OCI-M1 (cell line): ENCODE measurements around the gene LTBP2.

ENCODE experiments used
- DNase-seq: peaks from one replicate; lab custom pipeline; 2025; lab: John Stamatoyannopoulos, UW

The LTBP2 gene

DNA sequence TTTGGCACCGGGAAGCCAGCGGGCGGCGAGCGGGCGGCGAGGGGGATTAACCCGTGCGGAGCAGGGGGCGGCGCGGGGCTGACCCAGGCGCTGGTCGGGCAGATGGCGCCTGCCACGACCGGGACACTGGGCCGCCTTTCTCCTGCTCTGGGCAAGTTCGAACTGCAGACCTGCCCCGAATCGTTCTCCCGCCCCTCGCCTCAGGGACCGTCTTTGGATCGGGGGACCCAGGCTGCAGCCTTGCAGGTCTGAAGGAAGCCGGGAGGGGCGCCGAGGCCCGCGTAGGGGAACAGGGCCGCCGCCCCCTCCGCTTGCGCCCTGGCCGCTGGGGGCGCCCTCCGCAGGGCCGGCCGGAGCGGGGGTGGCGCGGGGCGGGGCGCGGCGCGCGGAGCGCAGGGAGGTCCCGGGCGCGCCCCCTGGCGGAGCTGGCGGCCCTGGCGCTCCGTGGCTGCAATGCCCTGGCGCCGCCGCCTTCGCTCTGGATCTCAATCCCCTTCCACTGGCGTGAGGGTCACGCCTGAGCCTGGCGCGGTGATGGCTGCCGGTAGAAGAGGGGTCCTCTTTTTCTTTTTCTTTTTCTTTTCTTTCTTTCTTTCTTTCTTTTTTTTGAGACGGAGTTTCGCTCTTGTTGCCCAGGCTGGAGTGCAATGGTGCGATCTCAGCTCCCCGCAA, 449 bp upstream of the LTBP2 start:
- peak; percentile 82 for DNase-seq

DNA sequence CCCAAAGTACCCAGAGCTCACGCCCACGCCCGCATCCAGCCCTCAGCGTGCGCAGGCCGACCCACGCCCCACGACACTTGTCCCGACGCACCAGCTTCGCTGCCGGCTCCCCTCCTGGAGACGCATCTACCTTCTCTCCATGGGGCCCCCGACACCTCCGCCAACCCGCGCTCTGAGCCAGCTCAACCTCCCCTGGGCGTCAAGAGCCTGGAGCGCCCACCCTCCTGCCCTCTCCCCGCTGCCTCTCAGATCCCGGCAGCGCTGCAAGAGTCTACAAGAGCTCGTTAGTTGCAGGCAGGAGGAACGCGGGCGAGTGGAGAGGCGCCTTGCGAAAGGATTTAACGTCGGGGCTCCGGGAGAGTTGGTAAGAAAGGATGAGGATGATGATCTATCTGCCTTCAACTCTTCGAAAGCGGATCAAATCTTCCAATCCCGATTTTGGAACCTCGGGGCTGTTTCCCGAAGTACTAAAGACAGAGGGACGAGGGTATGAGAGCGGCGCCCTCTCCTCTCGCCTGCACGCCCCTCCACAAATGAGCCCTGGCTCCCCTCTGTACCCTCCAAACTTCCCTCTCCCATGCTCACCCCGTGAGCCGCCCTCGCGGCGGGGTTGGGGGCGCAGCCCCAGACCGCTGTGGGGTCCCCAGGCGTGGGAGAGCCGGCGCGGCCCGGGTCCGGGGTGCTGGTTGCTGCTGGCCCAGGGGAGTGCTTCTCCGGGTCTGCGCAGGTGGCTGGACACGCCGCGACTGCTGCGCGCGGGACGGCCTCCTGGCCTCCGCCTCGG, 979 bp downstream of the LTBP2 start:
- DNase-seq: no peak

DNA sequence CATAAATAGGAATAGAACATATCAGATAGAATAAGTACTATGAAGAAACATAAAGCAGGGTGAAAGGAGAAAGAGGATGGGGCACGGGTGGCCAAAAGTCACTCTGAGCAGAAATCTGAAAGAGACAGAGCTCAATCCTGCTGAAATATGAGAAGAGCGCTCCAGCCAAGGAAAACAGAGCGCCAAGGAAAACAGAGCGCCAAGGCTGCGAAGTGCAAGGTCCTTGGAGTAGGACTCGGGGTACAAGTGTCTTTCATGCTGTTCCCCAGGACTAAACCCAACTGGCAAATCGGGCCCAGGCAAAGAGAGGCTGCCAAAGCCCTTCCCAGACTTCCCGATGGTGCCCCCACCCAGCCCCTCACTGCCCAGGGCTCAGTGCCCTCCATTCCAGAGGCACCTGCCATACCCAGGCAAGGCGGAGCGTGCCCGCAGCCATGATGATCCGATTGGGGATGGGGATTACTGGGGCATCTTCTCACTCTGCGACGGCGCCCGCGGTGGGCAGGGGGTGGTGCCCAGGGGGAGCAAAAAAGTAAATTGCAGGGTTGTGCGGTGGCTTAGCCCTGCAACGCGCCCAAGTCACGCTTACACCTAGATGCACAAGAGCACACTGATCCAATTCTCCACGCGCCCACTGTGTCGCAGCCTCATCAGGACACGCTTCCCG, 1.7 kb downstream of the LTBP2 start:
- DNase-seq: no peak

DNA sequence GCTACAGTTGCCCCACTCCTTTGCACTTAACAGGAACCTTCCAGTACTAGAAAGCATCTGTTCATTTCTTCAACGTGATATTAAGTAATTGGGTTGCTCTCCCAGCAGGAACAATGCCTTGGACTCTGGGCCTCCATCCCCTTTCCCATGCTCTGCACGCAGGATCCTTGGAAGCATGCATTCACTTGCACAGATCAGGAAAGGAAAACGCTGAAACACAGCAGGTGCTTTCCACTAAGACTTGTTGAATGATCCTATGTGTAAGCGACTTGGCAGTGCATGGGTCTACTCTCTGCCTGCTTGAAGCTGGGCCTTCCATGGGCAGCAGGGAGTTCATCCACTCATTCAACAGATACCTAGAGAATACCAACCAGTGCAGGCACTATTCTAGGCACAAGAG, 2.3 kb downstream of the LTBP2 start:
- DNase-seq: no peak

DNA sequence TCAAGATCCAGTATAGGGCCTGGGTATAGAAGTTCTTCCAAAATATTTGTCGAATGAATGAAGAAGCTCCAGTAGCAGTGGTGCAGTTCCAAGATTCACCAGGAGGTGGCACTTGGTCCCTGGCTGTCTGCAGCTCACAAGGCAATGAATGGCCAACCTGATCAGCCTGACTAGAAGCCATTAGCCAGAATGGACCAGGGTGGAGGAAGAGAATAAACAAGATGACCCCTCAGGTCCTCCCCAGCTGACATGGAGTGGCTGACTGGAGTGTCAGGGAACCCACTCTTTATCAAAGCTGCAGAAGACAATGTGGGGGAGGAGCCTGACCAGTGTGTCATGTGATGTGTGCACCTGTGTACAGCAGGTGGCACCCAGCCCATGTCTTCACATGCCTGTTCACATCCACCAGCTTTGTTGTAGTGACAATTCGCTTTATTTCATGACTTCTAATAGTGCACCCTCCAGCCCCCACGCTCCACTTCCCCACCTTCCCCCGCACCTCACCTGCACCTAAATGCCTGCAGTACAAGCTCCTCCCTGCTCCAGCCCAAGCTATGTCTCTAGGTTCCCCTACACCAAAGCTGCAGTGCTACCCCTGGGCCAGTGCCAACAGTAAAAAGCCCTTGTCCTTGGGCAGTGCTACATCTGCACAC, 3.0 kb downstream of the LTBP2 start:
- DNase-seq: peak; percentile 86

DNA sequence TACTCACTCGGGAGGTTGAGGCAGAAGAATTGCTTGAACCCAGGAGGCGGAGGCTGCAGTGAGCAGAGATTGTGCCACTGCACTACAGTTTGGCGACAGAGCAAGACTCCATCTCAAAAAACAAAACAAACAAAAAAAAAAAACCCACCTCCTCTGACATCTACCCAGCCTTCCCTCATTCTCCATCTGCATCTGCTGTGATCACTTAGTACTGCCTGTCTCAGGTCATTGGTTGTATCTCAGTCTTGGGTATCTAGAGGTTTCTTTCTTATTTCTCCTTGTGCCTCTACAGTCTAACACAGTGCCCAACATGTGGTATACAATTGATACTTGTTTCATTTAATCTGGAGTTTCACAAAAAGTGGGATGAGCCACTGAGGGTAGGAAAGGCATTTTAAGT, 5.3 kb downstream of the LTBP2 start:
- no peak for DNase-seq

DNA sequence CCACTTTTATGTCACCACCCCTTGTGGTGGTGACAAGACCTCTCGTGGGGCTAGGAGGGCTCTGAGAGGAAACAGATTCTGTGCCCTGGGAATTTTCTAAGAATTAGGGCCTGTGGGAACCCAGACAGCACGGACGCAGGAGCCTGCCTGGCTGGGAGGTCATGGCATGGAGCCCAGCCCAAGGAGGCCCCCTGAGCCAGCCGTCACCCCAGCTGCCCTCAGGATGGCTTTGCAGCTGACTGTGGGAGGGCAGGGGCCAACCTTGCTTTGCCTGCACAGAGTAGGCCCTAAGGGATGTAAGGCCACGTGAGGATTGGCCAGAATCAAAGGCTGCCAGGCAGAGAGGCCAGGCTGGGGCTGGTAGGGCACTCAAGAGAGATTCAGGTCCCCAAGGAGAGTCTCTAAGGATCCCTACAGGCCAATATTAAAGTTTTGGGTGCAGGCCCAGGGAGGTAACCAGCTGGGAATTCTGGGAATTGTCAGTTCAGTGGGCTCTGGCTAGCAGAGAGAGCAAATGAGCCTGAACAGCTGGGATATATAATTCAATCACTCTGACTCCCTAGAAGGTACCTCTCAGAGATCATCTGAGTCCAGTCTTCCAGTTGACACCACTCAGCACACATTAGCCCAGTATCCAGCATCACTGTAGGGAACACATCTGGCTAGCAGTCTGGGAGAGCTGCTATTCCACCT, 6.4 kb downstream of the LTBP2 start:
- no peak for DNase-seq

DNA sequence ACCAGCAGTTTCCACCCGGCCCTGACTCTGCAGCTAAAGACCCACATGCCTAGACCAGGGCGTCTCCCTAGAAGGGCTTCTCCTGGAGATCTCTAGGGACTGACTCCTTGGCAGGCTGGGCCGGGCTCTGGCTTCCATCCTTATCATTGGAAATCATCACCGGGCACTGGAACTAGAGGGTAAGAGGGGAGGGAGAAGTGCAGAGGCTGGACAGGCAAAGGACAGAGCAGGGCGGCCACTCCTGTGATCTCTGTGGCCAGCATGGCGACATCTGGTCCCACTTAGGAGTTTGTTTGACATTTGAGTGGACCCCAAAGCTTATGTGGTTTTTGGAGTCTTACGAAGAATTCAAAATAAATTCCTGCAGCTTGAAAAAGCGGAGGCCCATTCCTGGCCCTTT, 7.1 kb downstream of the LTBP2 start:
- no peak for DNase-seq

DNA sequence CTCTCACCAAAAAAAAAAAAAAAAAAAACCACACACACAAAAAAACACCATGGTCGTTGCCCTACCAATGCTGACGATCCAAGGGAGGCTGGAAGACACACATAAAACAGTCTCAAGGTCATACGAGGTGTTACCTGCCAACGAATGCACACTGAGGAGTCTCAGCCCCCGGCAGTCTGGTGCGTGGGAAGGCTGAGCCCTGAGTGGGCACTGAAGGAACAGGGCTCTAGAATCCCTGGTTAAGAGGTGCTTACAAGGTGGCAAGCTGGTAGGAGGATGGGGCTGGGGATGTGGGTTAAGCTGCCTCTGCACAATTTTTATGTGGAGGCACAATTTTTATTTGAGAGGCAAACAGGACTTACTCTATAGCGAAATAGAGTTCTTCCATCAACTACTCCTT, 7.9 kb downstream of the LTBP2 start:
- no peak for DNase-seq

DNA sequence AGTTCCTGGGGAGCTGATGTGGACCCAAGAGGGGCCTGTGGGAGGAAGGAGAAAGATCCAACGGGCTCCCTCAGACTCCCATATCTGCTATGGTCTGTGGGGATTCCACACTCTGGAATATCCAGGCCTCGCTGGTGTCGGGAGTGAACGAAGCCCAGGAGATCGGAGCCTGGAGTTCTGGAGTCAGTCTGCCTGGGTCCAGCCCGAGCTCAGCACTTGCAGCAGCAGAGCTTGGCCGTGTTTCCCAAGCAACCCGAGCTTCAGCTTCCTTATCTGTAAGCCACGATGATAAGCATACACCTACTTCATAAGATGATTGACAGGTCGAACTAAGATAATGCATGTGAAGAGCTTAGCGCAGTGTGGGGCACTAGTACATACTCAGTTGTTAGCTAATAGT, 10.1 kb downstream of the LTBP2 start:
- DNase-seq: peak; percentile 28

DNA sequence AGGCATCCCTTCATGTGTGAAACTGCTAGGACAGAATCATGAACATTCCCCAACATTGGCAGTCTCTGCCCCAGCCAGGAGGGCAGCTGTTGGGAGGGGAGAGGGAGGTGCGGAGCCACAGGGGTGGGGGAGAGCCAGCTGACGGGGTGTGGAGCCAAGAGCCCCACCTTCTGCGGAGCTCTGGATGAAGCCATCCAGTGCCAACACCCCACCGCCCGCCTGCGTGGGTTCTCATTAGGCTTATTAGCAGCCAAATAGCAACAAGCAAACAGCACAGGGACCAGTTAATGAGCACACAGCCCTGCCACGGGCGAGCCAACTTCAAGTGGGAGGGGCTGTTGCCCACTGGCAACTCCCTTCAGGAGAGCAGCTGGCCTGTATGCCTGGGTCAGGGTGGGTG, 12.1 kb downstream of the LTBP2 start:
- no peak for DNase-seq

DNA sequence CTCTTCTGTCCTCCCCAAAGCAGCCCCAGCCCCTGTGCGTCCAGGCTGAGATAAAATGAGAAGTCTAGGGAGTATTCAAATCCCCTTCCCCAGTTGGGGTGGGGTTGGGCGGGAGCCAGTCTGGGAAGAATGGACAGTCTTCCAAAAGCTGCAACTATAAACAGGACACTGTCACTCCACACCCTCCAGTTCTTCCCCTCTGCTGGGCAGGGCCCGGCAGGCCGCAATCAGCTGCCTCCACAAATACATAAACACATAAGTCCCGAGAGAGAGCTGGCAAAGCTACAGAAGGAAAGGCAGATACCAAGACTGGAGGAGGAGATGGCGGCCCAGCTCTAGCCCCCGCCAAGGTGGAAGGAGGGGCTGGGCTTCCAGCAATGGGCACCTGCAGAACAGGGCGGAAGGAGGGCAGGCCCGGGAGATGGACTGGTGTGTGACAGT, 12.7 kb downstream of the LTBP2 start:
- DNase-seq: no peak

DNA sequence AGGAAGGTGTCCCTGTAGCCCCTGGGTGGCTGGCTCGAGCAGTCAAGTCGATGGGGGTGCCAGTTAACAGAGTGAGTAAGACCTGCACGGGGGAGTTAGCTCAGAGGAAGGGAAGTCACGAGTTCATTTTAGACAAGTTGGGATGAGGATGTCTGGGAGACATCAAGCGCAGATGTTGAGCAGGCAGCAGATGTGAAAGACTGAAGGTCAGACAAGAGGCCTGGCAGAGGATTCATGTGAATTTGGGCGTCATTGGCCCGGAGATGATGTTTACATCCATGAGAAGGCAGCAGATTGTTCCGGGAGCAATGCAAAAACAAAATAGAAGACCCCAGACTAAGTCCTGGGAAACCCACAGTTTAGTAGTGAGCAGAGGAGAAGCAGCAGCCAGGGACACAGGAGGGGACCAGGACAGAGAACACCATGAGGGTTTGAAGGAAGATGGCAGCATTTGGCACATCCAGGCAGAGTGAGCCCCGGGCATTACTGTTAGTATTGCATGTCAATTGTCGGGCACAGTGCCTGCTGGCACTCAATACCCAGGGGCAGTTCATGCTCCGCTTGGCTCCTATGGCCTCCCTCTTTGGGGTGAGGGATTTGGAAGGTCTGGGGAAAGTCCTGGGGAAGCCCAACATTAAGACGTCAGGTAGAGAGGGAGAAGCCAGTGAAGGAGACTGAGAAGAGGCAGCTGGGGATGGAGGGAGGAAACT, 15.1 kb downstream of the LTBP2 start:
- DNase-seq: no peak

DNA sequence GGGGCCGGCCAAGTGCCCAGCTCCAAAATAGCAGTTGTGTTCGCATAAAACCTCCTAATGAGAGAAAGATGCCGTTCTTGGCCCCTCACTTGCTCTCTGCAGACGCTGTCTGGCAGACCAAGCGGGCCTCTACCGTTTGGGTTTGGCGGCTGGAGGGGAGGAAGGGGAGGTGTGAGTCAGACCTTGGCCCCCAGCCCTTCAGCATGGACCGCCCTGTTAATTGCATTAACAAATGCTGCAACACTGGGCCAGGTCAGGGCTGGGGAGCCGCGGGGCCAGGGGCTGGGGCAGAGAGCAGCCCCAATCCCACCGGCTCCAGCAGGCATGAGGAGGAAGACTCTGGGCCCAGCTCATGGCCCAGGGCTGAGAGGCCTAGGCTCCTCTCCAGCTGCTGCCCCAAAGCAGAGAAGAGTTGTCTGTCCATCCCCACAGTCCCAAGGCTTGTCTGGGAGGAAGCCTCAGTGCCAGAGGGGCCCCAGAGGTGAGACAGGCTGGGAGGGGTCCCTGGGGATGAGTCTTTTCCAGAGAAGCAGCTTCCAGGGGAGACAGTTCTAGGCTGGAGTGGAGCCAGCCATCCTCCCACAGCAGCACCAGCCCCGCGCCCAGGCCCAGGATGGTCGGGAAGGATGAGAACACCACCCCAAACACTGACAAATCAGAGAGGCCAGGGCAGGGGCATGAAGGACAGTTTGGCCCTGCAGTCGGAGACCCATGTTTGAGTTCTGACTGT, 16.9 kb downstream of the LTBP2 start:
- no peak for DNase-seq

DNA sequence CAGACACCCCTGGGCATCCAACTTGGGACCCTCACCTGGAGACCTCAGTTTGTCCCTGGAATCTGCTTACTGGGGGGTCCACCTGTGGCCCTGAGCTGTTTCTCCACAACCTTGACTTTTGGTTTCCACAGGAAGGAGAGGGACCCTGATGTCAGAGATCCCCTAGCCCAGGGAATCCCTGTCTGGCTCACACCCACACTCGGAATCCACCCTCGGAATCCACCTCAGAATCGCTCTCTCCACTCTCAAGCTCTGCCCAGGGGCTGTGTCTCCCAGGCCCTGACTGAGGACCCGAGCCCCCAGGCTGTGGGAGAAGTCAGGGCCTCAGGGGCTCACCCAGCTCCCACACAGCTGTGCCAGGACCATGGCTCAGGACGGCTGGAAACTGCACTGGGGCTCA, 17.4 kb downstream of the LTBP2 start:
- DNase-seq: no peak

DNA sequence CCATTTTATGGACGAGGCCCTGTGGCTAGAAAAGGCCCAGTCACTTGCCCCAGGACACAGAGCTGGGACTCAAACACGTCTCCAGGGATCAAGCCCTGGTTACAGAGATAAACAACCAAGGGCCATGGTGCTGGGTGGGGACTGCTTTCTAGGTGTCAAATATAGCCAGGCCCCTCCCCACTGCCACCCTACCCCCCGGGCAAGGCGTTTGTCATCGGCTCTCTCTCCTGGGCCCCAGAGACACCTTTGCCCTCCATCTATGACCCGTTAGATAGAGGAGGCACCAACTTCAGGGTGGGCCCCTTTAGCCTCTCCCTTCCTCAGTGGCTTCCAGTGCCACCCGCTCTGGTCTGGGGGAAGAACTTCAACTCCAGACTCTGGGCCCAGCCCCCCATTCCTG, 18.0 kb downstream of the LTBP2 start:
- no peak for DNase-seq

DNA sequence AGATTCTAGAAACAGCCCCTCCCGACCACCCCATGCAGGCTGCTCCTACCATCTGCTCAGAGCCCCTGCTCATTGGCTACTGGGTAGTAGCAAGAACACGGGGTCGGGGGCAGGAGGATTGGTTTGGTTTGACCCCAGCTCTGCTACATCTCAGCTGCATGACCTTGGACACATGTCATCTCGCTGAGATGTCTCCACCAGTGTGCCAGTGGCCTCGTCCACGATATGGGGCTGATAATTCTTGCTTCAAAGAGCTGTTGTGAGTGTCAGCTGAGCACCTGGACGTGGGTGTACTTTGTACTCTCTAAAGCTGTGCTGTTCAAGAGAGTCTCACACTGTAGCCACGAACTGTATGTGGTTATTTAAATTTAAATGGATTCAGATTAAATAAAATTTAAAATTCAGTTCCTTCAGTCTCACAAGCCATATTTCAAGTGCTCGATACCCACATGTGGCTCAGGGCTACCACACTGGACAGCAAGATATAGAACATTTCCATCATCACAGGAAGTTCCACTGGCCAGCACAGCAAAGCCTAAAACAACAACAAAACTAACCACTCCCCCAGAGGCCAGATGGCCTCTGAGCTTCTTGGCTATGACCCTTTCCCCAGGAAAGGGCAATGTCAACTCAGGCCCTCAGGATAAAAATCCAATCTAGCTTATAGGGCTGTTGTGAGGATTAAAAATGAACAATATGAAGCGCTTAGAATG, 18.6 kb downstream of the LTBP2 start:
- no peak for DNase-seq

DNA sequence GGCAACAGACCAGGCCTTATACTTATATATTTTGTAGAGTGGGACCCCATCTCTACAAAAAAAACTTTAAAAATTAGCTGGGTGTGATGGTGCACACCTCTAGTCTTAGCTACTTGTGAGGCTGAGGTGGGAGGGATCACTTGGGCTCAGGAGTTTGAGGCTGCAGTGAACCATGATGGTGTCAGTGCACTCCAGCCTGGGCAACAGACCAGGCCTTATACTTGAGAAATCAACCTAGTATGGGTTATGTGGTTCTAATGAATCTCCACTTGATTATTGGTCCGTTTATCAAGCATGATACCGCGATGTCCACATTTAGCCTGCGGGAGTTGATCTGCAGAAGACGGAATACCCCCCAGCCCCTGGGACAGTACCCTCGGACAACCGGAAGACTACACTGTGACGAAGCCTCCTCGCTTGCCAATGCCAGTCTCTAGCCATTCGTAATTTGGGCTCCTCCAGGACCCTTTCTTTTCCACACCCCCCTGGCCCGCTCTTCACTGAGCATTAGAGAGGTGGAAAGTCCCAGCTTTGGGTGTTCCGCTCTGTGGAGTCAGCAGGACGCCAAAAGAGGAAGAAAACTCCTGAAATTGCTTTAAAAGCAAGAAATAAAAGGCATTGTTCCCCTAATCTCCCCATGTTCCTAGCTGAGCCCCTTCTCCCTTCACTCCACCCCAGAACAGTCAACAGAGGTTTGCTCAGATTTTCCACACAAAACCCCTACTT, 19.4 kb downstream of the LTBP2 start:
- DNase-seq: no peak

DNA sequence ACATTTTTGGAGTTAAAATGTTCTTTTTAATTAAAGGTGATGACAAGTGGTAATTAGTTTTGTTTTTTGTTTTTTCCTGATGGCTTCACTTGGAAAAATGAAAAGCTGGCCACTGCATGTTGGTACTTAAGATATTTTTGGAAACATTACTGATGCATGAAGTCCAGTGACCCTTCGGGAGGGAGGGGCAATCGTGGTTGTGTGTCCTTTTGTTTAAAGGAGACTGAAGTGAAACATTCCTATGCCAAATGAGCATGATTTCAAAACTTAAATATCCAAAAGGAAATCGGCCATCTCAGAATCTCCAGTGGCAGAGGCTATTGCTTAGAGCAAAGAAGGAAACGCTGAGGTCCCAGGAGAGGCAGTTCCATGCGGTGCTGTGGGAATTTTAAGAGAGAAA, 20.1 kb downstream of the LTBP2 start:
- no peak for DNase-seq
